22Rv1 (cell line): ENCODE results near the gene SPOCK2.

Source experiments
- CTCF ChIP-seq: fragments of 450-650 bp; IDR thresholded peaks from 2 replicates; pipeline ENCODE4 v1.5.1; 2017; ENCODE audit warnings: mild to moderate bottlenecking
- ZFX ChIP-seq: fragments of 450-650 bp; IDR thresholded peaks from 2 replicates; pipeline ENCODE4 v1.6.1; 2017; ENCODE audit warnings: antibody characterized with exemption, borderline replicate concordance

GRCh38 chr10:72049969-72050781 is 38.2 kb downstream of the SPOCK2 start:
- TF ChIP-seq CTCF (no peak), ZFX (no peak)
